ENCODE data around the gene CCR5AS.
"Not testable (repeated sequence)": the region's sequence is repeated elsewhere in the genome, so short reads cannot be mapped to it uniquely, and the experiment has no call there.

Gene CCR5AS

DNA sequence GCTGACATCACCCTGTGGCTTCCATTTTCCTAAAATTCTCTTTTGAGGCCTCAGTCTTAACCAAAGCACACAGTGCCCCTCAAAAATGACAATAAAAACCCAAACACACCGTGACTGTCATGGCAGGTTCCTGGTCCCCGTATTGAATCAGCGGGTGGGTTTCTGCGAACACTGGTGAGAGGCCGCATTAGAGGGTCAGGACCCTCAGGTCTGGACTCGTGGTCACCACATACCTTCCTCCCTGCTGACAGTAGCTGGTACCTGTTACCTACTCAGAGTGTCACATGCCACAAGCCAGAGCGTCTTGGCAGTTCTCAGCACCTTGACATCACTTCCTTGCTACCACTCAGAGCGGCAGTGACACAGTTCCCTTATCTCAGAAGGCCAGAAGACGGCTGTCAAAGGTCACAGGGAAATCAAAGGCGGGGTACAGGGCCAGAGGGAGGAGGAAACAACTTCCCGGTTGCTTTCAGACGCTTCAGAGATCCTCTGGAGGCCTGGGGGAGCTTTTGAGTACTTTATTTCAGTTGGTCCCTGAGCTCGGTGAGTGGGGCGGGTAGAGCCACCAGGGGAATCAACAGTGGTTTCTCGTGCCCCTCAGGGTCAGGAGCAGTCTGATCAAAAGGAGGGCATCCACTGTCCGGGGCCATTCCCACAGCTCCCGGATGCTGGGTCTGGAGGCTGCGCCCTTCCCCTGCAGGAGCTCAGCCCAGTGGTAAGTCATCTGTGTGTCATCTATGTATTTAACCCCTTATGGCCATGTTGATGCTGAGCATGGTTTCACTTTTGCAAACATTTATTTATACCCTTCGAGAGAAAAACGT lies at the start of gene CCR5AS, which contains the start of gene CCRL2:
CCR5AS (minus strand) TSS at position 279 of the 824 bp plus-strand sequence.
CCRL2 (plus strand) TSS at position 472 of the 824 bp plus-strand sequence. CDS start 821 bp downstream, outside the sequence.
- peak; percentile 96 for DNase-seq

GRCh38 chr3:46456118-46456517 lies 49.3 kb upstream of the CCR5AS start:
- no peak for DNase-seq

- no peak for DNase-seq
Observed at GRCh38 chr3:46455231-46456115, 48.6 kb upstream of the CCR5AS start.

GRCh38 chr3:46454606-46455005 lies 47.7 kb upstream of the CCR5AS start:
- no peak for DNase-seq

GRCh38 chr3:46454209-46454595 lies 47.3 kb upstream of the CCR5AS start:
- DNase-seq = no peak

GRCh38 chr3:46453526-46454208 lies 46.8 kb upstream of the CCR5AS start:
- no peak for DNase-seq

GRCh38 chr3:46449755-46450552 lies 43.1 kb upstream of the CCR5AS start:
- peak; percentile 20 for DNase-seq

DNA sequence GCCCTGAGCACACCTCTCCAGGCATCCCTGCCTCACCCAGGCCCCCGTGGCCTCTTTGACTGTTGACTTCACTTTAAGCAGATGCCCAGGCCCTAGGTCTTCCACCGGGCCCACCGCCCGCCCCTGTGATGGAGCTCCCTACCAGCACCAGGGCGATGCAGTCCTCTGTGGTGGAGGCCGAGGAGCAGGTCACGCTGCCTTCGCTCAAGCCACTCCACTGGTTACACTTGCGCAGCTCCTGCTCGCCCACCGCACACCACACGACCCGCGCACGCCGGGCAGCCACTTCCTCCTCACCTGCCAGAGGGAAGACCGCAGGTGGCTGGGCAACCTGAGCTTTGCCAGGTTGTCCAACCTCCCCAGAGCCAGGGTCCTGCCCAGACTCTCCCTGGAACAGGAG lies 41.9 kb upstream of the CCR5AS start:
- no peak for DNase-seq

- peak; percentile 63 for DNase-seq
Observed at GRCh38 chr3:46447228-46447985, 40.5 kb upstream of the CCR5AS start.

DNA sequence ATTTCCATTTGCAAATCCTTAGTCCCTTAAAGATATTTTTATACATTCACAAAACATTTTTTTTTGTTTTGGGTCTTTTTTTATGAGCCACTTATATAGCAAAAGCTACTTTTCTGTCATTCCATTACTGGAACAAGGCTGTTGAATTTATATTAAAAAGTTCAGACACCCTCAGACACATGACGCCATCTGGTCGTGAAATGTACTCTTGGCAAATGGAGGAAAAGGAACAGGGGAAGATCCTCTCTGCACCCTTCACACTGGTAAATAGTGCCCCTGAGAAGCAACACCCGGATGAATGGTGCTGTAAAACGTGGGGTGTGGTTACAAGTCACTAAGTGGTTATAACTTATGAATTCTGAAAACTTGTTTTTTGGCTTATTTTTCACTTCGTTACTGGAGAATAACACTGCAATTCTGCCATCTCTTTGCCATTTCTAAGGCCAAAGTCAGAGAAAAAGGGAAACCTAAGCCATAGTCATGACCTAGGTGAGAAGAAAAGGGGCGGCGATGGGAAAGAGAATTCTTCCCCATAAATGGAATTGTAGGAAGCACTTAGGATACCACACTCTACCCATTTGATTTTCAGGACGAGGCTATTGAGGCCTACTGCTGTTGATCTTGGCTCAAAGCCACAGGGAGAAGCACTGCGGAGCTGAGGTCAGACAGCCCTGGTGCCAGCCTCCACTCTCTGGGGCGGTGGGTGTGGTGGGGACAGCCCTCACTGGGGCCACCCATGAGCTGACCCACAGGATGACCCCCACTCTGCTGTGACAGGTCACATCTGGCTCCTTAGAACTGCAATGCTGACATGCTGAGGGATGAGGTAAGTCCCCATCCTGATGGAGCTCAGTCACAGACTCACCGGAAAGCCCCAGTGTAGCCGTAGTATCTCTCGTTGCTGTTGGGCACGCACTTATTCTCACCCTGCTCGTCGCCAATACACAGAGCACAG lies 36.0 kb upstream of the CCR5AS start:
- DNase-seq = peak; percentile 80

DNA sequence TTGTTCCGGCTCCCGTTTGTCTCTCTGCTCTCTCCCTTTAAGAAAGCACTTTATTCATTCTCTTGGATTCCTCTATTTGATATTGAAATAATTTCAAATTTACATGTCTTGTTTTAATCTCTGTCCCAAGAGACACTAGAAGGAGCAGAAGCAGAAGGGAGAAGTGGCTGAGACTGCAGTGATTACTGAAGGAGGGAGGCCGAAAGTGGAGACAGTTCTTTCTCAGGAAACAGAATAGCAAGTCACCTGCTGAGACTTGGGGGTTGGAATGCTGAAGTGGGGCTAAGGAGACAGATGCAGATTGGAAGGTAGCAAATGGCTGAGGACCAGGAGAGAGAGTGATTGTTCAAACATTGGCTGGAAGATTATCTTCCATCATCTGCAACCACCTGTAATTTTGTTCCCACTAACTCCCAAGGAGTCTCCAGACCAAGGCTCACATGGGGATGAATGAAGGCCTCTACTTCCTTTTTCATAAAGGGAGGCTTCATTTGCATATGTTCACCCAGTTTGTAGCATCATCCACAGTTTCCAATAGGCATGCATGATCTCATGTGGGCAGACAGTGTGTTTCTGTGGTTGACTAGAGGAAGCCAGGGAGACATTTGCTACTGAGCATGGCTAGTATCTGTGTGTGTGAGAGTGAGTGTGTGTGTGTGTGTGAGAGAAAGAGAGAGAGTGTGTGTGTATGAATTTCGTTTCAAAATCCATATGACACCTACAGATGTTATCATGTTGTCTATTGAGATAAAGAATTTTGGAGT lies 33.8 kb upstream of the CCR5AS start:
- peak; percentile 93 for DNase-seq

DNA sequence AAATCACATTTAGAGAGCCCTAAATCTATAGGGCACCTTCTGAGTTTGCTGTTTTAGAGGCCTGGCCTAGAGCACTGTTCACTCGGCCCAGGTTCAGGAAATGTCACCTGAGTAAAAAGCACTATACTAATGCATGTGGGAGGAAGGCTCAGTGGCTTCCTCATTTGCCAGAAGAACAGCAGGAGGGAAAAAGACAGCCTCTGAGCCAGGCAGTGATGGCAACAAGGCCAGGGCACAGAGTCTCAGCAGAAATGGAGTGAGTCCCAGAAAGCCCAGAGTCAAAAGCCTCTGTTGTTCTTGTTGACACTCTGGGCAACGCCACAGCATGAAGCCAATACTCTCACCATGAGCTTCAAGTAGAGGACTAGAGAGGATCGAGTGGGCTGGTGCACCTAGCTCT lies 32.0 kb upstream of the CCR5AS start:
- DNase-seq = peak; percentile 30

- no peak for DNase-seq
Observed at GRCh38 chr3:46435081-46435726, 28.3 kb upstream of the CCR5AS start.

GRCh38 chr3:46433841-46434240 lies 27.0 kb upstream of the CCR5AS start:
- no peak for DNase-seq

DNA sequence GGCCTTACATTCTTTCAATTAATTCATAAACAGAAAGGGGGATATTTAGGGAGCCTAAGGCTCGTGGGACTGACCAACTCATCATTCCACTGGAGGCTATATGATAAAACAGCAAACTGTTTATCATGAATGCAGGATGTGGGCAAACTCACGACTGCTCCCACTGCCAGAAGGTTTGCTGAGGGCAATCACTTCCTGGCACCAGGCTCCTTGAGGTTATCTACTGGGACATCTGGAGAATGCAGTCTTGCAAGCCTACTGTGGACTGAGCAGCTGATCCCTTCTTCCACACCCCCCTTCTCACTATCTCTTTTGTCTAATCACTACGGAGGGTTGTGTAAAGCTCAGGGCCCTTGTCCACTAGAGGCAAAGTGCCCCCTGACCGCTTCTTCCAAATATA lies 26.3 kb upstream of the CCR5AS start:
- DNase-seq = not testable (repeated sequence)

DNA sequence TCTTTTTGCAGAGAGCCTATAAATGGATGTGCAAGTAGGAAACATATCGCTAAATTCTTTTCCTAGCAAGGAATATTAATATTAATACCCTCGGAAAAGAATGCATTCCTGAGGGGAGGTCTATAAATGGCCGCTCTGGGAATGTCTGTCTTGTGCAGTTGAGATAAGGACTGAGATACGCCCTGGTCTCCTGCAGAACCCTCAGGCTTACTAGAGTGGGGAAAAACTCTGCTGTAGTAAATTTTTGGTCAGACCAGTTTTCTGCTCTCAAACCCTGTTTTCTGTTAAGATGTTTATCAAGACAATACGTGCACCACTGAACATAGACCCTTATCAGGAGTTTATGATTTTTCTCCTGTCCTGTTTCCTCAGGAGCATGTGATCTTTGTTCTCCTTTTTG lies 25.0 kb upstream of the CCR5AS start:
- DNase-seq = not testable (repeated sequence)

- not testable (repeated sequence) for DNase-seq
Observed at GRCh38 chr3:46430879-46431278, 24.0 kb upstream of the CCR5AS start.

DNA sequence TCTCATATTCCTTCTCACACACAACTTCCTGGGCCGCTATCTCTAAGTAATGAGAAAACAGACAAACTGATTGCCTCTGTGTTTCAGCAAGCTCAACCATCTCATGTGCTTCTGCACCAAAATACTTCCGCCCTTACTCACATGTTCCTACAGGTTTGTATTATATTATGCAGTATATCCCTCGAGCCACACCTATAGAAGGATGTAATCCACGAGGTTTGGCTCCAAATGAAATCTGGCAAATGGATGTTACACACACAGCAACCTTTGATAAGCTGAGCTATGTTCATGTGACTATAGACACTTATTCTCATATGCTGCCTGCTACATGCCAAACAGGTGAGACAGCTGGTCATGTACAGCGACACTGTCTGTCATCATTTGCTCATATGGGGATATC lies 22.8 kb upstream of the CCR5AS start:
- no peak for DNase-seq

DNA sequence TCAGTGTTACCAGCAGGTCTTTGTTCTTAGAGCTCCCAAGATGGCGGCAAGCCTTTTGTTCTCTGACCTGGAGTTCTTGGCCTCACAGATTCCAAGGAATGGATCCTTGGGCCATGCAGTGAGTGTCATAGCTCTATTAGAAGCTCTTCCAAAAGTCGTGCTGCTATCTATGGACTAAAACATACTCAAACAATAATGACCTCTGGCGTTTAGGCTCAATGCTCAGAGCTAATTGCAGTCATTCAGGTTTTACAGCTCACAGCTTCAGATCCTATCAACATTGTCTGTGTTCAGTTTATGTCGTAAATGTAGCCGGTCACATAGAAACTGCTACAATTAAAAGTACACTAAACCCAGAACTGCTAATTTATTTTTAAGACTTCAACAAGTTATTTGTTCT lies 22.4 kb upstream of the CCR5AS start:
- DNase-seq = no peak

Data from inflammatory macrophage treated with lipopolysaccharide for 4 hours (primary cell).